Body of pancreas (tissue), 4 donors: Measurements from ENCODE around the gene SCIN.

Experiments used
- POLR2A ChIP-seq, 3 donors: fragments of 450-650 bp; IDR thresholded peaks; one replicate each; pipeline ENCODE4 v1.6.1; 2016; ENCODE audit warnings: antibody characterized with exemption in 3 of 3, mild to moderate bottlenecking in 2 of 3
- TF ChIP-seq, protein P1 (sequence below), 7 experiments: fragments of 450-650 bp in 4 of 7; fragments of 200-600 bp in 3 of 7; sonication (generic) in 3 of 7; IDR thresholded peaks; one replicate each; pipeline ENCODE4 v1.5.1; 2016 to 2019; ENCODE audit warnings: antibody characterized with exemption in 7 of 7

DNA sequence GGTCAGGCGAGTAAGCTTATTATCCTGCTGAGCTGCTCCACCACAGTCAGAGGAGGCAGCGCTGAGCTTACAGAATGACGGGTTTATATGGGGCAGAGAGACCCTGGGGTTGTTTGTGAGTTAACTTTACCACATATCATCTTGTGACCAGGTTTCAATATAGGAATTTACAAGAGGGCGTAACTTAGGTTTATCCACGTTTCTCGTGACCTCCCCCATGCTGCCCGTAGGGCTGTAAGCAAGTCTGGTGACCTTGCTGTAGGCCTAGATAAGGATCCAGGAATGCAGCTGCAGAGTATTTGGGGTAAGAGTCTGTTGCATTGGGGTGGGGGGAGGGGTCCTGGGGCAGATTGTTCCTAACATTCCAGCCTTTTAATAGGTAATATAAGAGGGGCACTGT is 24.6 kb downstream of the SCIN start:
- TF ChIP-seq, protein P1, sequence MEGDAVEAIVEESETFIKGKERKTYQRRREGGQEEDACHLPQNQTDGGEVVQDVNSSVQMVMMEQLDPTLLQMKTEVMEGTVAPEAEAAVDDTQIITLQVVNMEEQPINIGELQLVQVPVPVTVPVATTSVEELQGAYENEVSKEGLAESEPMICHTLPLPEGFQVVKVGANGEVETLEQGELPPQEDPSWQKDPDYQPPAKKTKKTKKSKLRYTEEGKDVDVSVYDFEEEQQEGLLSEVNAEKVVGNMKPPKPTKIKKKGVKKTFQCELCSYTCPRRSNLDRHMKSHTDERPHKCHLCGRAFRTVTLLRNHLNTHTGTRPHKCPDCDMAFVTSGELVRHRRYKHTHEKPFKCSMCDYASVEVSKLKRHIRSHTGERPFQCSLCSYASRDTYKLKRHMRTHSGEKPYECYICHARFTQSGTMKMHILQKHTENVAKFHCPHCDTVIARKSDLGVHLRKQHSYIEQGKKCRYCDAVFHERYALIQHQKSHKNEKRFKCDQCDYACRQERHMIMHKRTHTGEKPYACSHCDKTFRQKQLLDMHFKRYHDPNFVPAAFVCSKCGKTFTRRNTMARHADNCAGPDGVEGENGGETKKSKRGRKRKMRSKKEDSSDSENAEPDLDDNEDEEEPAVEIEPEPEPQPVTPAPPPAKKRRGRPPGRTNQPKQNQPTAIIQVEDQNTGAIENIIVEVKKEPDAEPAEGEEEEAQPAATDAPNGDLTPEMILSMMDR (IDR thresholded peaks at IDR 0.05), result no peak
- no peak for TF ChIP-seq POLR2A (IDR thresholded peaks at IDR 0.05)
